ENCODE results near the gene COG2. TPM values are rescaled to one million over a fixed set of nuclear protein-coding genes. Genes with fewer than 3 reads are reported as not detected.
"Not testable (repeated sequence)": the region's sequence is repeated elsewhere in the genome, so short reads cannot be mapped to it uniquely, and the experiment has no call there.

Gene COG2
- total RNA-seq, 1 donor from 2014 or later = 23.0 TPM

- Mint-ChIP-seq H3K9me3 (peaks cover 6% of the 10 kb centered on the region), H3K27ac (no peak overlapping the region), H3K36me3 (no peaks in the 10 kb centered on the region), H3K4me1 (peaks cover 7% of the 10 kb centered on the region), H3K27me3 (ENCODE audit: low read depth) (no peaks in the 10 kb centered on the region), H3K4me3 (no peak overlapping the region)
- TF ChIP-seq CTCF (IDR thresholded peaks at IDR 0.05; ENCODE audit: unreplicated experiment) = no peak
- DNase-seq (ENCODE audit: low spot score in 2 of 2, unreplicated experiment in 2 of 2) = no peak
Measured at GRCh38 chr1:230713547-230713914, 71.2 kb downstream of the COG2 start.

- Mint-ChIP-seq H3K27me3 (ENCODE audit: low read depth) (no peaks in the 10 kb centered on the region), H3K4me3 (no peak within 1 kb of the TSS), H3K36me3 (no peaks in the 10 kb centered on the region), H3K27ac (no peak within 1 kb of the TSS), H3K9me3 (peaks cover 6% of the 10 kb centered on the region), H3K4me1 (peaks cover 7% of the 10 kb centered on the region)
- no peak for TF ChIP-seq CTCF (IDR thresholded peaks at IDR 0.05; ENCODE audit: unreplicated experiment)
- no peak for DNase-seq (ENCODE audit: low spot score in 2 of 2, unreplicated experiment in 2 of 2)
Measured at GRCh38 chr1:230713915-230714764, 71.9 kb downstream of the COG2 start, which contains the start of gene AGT. Gene AGT (minus strand): TSS chr1:230714122. CDS start chr1:230710823, 3,299 bp downstream.

GRCh38 chr1:230715510-230715909, 73.2 kb downstream of the COG2 start:
- no peak overlapping the region for H3K4me3 Mint-ChIP-seq
- H3K36me3 Mint-ChIP-seq = no peaks in the 10 kb centered on the region
- no peak for TF ChIP-seq CTCF (IDR thresholded peaks at IDR 0.05; ENCODE audit: unreplicated experiment)
- H3K4me1 Mint-ChIP-seq = peaks cover 7% of the 10 kb centered on the region
- H3K27me3 Mint-ChIP-seq (ENCODE audit: low read depth) = no peaks in the 10 kb centered on the region
- H3K9me3 Mint-ChIP-seq = peaks cover 6% of the 10 kb centered on the region
- H3K27ac Mint-ChIP-seq = no peak overlapping the region
- no peak for DNase-seq (ENCODE audit: low spot score in 2 of 2, unreplicated experiment in 2 of 2)

- not testable (repeated sequence) for H3K36me3 Mint-ChIP-seq; DNase-seq (ENCODE audit: low spot score in 2 of 2, unreplicated experiment in 2 of 2); H3K27ac Mint-ChIP-seq; H3K27me3 Mint-ChIP-seq (ENCODE audit: low read depth); H3K9me3 Mint-ChIP-seq; H3K4me3 Mint-ChIP-seq; H3K4me1 Mint-ChIP-seq
Measured at GRCh38 chr1:230716453-230716852, 74.2 kb downstream of the COG2 start.

- no peak for DNase-seq (ENCODE audit: low spot score in 2 of 2, unreplicated experiment in 2 of 2)
- TF ChIP-seq CTCF (IDR thresholded peaks at IDR 0.05; ENCODE audit: unreplicated experiment) = no peak
- H3K36me3 Mint-ChIP-seq = no peaks in the 10 kb centered on the region
- H3K4me3 Mint-ChIP-seq = no peak overlapping the region
- H3K27ac Mint-ChIP-seq = no peak overlapping the region
- H3K4me1 Mint-ChIP-seq = peaks cover 7% of the 10 kb centered on the region
- peaks cover 3% of the 10 kb centered on the region for H3K27me3 Mint-ChIP-seq (ENCODE audit: low read depth)
- H3K9me3 Mint-ChIP-seq = peaks cover 13% of the 10 kb centered on the region
Measured at GRCh38 chr1:230717251-230717650, 75.0 kb downstream of the COG2 start.

- peaks cover 14% of the 10 kb centered on the region for H3K9me3 Mint-ChIP-seq
- not testable (repeated sequence) for H3K36me3 Mint-ChIP-seq; H3K4me3 Mint-ChIP-seq; DNase-seq (ENCODE audit: low spot score in 2 of 2, unreplicated experiment in 2 of 2); H3K4me1 Mint-ChIP-seq; H3K27me3 Mint-ChIP-seq (ENCODE audit: low read depth); H3K27ac Mint-ChIP-seq
Measured at GRCh38 chr1:230721849-230722522, 79.7 kb downstream of the COG2 start.
